OCI-M1 (cell line): ENCODE results near the gene CDC45.

Source experiments
- DNase-seq: peaks from one replicate; lab custom pipeline; 2025; lab: John Stamatoyannopoulos, UW

CDC45 gene

DNA sequence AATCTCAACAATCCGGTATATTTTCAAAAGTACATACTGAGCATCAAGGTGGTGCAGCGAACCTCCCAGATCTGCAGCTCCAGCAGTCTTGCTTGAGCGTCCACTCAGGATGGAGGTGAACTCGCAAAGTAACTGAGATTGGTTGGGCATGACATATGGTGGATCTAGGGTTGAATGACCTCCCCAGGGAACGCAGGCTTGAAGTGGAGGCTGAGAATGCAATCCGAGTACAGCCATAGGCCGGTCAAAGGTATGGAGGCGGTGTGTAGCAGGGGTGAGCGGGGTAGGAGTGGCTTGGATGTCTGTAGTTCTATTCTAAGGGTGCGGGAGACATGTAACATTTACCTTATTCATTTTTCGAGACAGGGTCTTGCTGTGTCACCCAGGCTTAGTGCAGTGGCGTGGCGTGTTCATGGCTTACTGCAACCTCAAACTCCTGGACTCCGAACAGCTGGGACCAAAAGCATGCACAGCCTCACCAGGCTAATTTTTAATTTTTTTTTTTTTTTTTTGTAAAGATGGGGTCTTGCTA, 31.6 kb upstream of the CDC45 start:
- no peak for DNase-seq

DNA sequence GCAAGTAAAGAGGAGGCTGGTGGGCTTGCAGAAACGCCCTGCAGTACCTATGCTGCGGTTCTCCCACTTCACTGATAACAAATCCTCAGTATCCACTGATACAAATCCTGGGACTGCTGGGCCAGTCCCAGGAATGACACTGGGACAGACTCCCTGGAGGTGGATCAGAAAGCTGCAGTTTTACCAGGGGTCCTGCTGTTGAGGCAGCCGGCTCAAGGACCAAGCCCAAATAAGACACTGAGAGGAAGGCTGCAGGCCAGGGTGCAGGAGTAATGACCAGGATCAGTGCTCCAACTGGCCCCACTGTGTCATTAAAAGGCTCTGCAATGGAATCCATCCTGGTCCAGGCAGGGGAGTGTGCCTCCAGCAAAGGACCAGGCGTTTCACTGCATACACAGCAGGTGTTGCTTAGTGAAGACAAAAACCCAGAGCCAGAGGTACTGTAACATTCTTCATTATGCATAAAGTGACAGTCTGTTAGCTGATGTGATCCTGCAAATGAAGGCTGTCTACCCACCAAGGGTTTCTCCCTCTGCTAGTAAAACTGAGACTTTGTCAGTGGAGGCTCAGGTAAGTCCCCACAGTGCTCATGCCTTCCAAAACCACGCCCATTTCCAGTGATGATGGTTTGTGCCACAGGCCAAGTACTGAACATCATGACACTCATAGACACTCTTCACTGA, 30.8 kb upstream of the CDC45 start:
- no peak for DNase-seq

DNA sequence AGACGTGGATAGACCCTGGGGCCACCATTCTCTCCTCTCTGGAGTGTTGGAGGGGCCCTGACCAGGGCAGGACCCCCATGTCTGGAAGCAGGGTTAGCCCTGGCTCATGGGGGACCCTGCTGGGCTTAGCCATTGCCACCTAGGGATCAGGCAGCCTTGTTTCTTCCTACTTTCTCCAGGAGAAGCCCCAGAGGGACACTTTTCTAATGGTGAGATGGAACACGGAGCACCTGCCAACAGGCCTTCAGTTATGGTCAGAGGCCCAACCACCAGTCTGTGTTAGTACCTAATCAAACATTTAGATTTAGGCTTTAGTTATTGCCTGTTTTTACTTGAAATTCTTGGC, 30.3 kb upstream of the CDC45 start:
- no peak for DNase-seq

DNA sequence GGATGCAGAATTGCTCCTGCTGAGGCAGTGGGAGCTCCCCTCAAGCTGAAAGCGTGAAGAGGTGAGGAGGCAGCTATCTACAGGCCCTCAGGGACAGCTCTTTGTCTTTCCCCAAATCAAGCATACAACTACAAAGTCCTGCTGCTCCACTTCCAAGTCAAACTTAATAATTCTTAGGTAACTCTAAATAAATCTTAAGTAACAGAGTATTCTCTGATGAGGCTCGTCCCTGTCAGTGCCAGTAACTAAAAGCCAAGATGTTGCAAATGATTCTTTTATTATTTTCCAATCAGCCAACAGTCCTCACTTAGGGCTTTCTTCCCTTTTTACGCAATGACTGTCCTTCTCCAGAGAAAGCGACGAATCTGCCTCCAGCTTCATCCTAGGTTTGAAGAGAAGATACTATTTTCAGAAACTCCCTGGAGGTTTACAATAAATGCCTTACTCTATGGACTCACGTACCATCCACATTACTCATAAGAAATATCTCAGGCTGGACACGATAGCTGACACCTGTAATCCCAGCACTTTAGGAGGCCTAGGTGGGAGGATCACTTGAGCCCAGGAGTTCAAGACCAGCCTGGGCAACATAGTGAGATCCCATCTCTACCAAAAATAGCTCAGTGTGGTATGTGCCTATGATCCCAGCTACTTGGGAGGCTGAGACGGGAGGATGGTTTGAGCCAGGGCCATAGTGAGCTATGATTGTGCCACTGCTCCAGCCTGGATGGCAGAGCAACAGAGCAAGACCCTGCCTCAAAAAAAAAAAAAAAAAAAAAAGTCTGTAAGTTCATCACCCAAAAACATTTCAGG, 29.2 kb upstream of the CDC45 start:
- no peak for DNase-seq

DNA sequence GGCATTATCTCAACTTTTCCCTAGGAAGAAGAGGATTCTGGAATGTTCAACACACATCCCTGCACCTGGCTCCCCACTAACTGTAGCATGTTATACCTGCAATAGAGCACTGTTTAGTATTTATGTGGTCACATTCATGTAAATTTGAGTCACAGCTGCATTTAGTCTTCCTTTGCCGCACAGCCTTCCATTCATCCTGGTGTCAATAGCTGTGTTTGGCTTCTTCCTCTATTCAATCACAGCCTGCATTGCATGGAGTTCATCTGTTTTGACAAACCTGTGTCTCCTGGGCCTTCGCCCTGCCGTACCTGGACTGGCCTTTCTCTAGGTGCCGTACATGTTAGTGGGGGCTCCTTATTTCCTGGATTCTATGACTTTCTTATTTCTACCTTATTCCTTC, 28.1 kb upstream of the CDC45 start:
- no peak for DNase-seq

DNA sequence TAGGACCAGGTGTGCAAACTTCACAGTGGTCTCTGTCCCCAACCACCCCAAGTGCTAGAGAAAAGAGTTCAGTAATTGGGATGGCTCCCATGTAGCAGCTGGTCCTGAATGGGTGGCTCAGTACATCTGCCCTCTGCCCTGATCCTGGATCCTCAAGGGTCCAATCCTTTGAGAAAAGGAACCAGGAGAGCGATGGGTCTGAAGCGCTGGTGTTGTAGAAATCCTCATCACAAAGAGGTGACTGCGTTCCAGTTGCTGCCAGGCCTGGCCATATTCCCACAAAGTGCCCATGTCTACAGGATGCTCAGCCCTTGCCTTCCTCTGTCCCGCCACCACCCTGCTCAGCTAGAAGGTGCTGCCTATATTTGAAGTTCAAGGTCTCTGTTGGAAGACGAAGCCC, 26.0 kb upstream of the CDC45 start:
- DNase-seq, result no peak

DNA sequence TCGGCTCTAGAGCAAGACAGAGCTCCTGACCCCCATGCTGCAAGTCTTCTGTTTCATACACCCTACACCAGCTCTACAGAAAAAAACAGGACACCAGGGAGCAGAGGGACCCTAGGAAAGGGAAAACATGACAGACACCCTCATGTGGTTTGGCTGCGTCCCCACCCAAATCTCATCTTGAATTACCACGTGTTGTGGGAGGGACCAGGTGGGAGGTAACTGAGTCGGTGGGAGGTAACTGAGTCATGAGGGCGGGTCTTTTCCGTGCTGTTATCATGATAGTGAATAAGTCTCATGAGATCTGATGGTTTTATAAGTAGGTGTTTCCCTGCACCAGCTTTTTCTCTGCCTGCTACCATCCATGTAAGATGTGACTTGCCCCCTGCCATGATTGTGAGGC, 25.6 kb upstream of the CDC45 start:
- DNase-seq, result no peak

DNA sequence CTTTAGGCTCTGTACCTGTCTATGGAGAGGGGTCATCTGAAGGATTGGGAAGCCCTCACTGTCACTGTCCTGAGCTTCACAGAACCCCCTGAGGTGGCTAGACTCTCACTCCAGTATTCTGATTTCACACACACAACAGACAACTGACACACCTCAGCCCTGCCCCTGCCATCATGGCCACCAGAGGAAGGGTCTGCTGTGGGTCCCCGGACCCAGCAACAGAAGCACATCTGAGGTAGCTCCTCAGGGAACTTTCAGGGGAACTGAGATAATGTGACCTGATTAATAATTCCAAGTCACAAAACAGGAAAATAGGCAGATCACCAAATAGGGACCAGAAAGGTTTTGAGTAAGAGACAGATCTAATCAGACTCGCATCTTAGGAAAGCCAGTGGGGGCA, 24.7 kb upstream of the CDC45 start:
- DNase-seq, result no peak

DNA sequence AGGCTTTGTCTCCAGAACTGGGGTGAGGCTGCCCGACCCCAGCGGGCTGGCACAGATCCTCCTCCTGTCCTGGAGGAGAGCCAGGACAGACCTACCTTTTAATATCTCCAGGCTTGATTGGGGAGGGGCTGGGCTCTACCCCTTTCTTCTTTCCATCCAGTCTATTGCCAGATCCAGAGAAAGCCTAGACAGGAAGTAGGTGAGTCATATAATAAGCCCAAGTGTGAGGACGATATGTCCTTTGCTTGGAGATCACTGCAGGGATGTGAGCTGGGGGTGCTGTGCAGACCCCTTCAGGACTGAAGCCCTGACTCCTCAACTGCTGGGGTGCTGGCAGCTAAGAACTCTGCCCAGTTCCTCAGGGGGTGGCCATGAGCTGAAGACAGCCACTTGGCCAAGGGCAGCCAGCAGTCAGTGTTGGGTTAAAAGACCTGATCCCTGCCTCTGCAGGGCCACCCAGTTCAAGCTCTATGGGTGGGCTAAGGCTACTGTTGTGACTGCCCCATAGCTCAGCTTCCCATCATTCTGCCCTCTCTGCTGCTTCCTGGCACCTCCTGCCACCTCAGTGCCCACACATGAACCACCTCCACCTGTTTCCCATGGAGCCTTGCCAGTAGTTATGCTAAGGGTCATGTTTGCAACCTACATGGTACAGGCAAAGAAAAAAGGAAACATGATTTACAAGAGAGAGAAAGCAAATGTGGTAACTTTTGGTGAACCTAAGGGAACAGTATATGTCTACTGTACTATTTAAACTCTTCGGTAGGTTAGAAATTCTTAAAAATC, 23.9 kb upstream of the CDC45 start:
- no peak for DNase-seq

DNA sequence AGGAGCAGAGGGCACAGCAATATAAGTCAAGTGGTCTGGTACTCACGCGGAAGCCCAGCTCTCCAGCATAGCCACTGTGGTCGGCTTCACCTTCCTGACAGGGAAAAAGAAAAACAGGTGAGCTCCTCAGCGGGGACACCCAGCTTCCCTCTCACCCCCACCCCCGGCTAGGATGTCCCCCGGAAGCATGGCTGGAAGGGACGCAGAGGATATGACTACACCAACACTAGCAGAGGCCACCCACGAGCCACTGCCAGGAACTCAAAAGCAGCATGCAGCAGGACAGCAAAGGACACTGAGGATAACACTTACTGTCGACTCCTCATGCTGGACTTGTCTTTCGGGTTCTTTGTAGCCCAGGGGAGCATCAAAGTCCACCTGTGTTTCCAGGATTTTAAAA, 23.2 kb upstream of the CDC45 start:
- DNase-seq, result no peak

DNA sequence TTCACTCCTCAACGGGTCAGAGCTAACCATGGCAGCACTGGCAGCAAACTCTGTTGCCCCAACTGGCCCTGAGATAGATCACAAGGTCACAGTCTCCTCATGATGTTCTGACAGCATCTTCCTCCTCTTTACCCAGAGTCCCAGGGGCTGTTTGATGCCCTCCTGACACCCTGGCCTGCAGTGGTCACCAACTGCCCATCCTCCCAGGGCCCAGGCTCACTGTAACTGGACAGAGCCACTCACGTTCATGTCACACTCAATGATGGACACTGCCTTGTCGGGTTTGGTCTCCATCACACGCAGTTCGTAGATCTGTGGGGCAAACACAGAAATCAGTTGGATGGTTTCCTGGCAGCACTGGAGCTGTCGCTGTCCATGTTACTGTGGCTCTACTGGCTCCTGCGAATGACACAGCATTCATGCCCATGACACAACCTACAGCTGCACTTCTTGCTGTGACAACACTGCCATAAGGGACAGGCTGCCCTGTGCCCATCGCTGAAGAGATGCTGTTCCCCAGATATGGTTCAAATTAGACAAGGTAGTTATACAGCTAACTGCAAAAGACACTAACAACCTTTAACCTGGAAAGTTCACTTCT, 21.8 kb upstream of the CDC45 start:
- DNase-seq, result no peak

DNA sequence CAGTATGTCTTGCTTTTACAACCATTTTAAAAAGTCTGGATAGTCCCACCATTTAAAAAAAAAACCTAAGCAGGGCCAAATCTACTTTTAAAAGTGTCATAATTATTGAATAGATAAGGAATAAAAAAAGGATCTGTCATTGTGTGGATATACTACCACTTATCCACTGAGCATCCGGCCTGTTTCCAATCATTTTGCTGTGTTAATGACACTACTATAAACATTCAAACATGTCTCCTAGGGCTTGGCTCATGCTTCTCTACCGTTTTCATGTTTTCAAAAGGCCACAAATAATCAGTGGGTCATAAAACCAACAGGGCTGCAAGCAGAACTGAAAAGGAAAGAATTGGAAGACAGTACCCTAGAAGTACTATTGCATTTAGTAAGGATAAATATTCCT, 19.7 kb upstream of the CDC45 start:
- no peak for DNase-seq

DNA sequence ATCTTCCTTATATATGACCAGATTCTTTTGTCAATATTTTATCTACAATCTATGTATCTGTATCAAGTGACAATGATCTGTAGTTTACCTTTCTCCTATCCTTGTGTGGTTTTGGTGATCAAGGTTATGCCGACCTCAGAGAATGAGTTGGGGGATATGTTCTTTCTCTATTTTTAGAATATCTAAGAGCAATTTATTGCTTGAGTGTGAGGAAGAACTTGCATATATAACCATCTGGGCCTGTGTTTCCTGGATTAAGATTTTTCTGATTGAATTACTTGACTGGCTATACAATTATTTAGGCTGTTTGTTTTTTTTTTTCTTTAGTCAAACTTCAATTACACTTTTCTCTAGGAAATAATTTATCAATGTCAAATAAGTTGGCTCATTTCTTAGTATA, 18.2 kb upstream of the CDC45 start:
- no peak for DNase-seq

DNA sequence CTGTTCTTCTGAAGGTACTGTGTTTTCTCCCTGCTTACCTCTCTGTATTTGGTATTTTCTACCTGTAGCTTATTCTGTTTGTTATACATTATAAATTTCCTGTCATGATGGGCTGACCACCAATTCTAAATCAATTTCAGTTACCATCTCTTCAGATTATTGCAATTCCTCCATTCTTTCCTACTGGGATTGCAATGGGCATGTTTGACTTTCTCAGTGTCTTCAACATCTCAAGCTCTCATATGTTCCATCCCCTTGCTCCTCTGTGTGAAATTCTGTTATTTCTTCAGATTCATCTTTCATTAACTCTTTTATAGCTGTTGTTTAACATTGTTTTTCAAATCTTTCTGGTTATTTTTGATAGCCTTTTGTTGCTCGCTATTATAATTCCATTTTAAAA, 16.7 kb upstream of the CDC45 start:
- DNase-seq, result no peak

DNA sequence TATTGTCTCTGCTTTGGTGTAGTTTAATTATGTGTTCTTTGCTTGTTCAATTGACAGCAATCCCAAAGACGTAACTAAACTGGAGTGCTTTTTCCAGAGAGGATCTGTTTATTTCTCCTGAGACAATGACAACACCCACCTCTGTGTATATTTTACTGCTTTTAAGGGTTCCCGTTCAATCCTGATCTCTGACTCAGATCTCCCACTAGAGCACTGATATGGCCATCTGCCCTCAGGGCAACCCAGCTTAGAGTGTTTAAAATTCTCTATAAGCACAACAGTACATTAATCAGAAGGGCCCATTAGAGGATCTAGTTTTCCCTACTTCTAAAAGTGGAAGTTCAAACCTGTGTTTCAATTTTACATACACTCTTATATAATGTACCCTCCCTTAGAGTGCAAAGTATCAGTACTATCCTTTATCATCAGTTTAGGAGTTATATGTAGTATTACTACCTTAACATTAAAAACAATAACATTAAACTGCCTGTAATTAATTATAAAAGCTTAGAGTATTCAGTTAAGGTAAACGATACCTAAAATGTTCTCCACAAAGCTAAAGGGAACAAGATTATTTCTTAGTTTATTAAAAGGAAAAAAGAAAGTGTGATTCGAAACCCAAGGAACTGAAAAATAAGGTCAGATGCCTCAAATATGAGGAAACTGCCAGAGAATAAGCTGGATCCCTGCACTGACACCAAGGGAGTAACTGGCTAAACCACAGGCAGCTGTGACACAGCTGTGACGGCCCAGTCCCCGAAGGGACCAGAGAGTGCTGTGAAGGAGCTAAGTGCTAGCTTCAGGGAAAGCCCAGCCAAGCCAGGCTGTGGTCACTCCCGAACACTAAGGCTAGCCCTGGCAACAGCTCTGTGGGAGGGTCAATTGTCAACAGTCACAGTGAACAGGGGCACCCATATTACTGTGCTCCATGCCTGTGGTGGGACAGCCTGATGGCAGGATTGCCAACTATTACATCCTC, 15.9 kb upstream of the CDC45 start:
- peak; percentile 7 for DNase-seq

DNA sequence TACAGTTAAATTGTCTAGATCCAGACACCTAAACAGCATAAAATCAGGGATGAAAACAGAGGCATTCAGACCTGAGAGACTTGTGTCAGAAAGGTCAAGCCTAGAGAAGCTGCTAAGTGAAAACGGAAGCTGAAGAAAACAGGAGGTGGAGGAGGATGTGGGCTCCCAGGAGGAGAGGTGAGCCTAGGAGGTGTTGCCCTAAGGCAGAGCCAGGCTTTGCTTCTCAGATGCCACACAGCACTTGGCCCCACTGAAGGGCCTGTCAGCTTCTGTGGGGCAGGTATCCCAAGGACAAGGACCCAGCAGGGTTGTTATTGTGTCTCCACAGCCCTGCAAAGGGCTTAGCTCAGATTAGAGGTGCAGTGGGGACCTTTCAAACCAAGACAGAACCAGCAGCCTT, 15.2 kb upstream of the CDC45 start:
- DNase-seq, result no peak

DNA sequence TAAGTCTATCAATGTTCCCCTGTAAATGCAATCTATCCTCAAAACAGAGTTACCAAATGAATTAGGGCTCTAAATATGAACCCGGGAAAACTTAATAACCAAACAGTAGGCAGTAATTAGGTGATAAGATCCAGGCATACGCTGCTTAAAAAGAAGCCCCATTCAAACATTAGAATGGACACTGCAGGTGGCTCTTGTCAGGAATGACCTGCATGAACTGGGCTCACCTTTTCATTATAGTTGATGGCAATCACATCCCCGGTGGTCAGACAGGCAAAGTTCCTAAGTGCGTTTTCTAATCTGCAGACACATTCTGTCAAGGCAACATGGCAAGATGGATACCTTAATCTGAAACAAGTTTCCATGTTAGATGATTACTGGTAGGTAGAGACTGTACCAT, 14.7 kb upstream of the CDC45 start:
- DNase-seq, result no peak

DNA sequence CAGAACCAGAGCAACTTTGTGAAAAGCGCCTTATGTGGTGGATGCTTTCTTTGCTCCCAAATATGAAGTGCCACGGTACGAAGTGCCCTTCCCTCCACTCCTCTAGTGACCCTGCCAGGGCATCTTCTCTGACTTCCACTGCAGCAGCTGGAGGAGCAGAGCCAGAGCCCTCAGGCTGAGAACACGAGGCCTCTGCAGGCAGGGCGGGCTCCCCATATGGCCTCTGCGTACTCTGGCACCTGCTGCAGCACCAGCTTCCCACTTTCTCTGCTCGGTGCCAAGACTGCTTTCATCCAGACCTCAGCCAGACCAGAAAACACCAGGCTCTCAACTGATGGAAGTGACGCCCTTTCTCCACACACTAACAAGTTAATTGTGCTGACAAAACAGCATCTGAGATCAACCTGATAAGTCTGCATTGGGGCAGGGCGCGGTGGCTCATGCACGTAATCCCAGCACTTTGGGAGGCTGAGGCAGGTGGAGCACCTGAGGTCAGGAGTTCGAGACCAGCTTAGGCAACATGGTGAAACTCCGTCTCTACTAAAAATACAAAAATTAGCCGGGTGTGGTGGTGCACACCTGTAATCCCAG, 13.5 kb upstream of the CDC45 start:
- no peak for DNase-seq

DNA sequence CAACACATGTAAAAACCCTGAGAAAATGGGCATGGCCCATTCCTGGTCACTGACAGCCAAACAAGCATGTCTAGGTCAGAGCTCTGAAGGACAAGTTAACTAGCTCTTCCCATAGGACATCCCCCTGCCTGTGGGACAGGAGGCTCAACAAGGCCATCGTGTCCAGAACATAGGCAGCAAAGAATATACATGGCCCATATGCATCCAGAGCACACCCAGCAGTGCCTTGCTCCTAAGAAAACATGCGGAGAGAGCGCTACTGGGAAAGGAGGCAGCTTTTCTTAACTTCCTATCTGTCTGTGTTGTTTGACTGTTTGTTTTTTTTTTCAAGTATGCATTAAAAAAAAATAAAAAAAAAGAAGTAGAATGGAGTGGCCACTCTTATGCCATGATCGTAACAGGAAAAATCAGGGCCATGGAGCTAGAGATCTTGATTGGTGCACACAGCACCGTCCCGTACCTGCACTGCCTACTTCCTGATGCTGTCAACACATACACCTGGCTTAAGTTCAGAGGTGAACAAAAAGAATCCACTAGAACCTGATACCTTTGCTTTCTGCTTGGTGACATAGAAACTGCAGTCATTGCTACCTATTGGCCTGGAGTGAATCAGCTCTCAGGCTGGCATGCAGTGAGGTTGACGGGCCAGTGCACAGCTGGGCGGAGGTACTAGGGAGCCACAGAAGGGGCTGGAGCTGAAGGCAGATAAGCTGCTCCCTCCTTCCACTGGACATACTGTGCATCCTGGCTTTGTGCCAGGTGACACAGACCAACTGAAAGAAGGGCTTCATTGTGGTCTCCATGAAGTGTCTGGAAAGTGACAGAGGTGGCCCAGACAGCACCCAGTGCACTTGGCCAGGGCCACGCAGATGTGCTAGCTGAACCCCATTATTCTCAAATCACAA, 12.6 kb upstream of the CDC45 start:
- no peak for DNase-seq

DNA sequence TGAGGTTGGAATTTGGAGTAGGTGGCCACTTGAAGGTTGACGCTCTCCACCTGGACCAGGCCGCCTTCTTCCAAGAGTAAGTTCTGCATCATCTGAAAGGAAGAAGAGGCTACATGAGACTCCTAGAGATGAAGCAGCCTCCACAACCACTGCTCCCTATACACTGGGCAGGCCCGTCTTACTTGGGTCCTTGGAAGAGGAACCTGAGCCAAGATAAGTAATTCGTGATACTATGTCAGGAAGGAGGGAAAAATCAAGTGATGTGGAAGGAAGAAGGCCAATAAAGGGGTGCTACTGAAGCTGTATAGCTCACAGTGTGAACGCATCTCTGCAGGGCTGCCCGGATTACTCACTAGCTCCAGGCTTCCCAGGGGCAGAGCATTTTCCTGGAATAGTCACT, 11.8 kb upstream of the CDC45 start:
- no peak for DNase-seq
